SKM-1 (cell line): Measurements from ENCODE around the gene TUSC2.

Experiments
- DNase-seq: peaks from one replicate; lab custom pipeline; 2025; ENCODE audit not compliant: unreplicated experiment; lab: John Stamatoyannopoulos, UW

The TUSC2 gene

GRCh38 chr3:50275141-50275995 is 52.7 kb downstream of the TUSC2 start:
- no peak for DNase-seq
